ENCODE results near the gene PODXL2. TPM values are rescaled to one million over a fixed set of nuclear protein-coding genes. Genes with fewer than 3 reads are reported as not detected.

The PODXL2 gene
- total and polyA plus RNA-seq, 4 experiments from 2014 or later, result 3.3 to 8.0 (median 5.5) TPM

DNA sequence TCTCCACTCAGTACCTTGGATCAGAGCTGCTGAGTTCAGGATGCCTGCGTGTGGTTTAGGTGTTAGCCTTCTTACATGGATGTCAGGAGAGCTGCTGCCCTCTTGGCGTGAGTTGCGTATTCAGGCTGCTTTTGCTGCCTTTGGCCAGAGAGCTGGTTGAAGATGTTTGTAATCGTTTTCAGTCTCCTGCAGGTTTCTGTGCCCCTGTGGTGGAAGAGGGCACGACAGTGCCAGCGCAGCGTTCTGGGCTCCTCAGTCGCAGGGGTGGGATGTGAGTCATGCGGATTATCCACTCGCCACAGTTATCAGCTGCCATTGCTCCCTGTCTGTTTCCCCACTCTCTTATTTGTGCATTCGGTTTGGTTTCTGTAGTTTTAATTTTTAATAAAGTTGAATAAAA lies 7.0 kb upstream of the PODXL2 start:
- H3K27ac Mint-ChIP-seq, result peak overlapping the region in 2 of 7 donors; percentile 12 to 44
- Histone ChIP-seq H3K27me3 (ENCODE audit: insufficient read depth, low read length) (no peaks in the 10 kb centered on the region), H3K4me3 (ENCODE audit: low read length in 2 of 2) (no peak overlapping the region), H3K4me1 (ENCODE audit: insufficient read depth, low read length) (peaks cover 5% of the 10 kb centered on the region), H3K9me3 (ENCODE audit: control insufficient read depth in 1 of 2, low read length in 2 of 2) (no peaks in the 10 kb centered on the region), H3K36me3 (ENCODE audit: insufficient read depth, low read length) (no peaks in the 10 kb centered on the region), H3K27ac (ENCODE audit: low read depth, low read length) (no peak overlapping the region)
- intact Hi-C loops (cut with micrococcal nuclease), result no loop called here
- peaks cover 21 to 22% of the 10 kb centered on the region in 2 donors for H3K36me3 Mint-ChIP-seq
- H3K9me3 Mint-ChIP-seq, result no peaks in the 10 kb centered on the region
- H3K27me3 Mint-ChIP-seq, result no peaks in the 10 kb centered on the region
- POLR2A ChIA-PET (ENCODE audit: partially characterized antibody), result no interaction called here
- DNase-seq, result no peak
- CTCF ChIA-PET (ENCODE audit: partially characterized antibody), result no interaction called here
- no peak overlapping the region for H3K4me3 Mint-ChIP-seq
- peaks cover 10 to 13% (median 11%) of the 10 kb centered on the region in 4 donors for H3K4me1 Mint-ChIP-seq

GRCh38 chr3:127622772-127623576 lies 6.0 kb upstream of the PODXL2 start:
- no peak for DNase-seq
- ChIA-PET POLR2A (ENCODE audit: partially characterized antibody) (no interaction called here), CTCF (ENCODE audit: partially characterized antibody) (no interaction called here)
- Histone ChIP-seq H3K27me3 (ENCODE audit: insufficient read depth, low read length) (no peaks in the 10 kb centered on the region), H3K4me1 (ENCODE audit: insufficient read depth, low read length) (peaks cover 5% of the 10 kb centered on the region), H3K4me3 (ENCODE audit: low read length in 2 of 2) (no peak overlapping the region), H3K36me3 (ENCODE audit: insufficient read depth, low read length) (no peaks in the 10 kb centered on the region), H3K9me3 (ENCODE audit: control insufficient read depth in 1 of 2, low read length in 2 of 2) (no peaks in the 10 kb centered on the region), H3K27ac (ENCODE audit: low read depth, low read length) (no peak overlapping the region)
- intact Hi-C loops (cut with micrococcal nuclease), result no loop called here
- peaks cover 18 to 20% of the 10 kb centered on the region in 2 donors for H3K36me3 Mint-ChIP-seq
- H3K27ac Mint-ChIP-seq, result peak overlapping the region in 3 of 7 donors; percentile 47 to 52 (median 48)
- H3K4me3 Mint-ChIP-seq, result no peak overlapping the region
- no peaks in the 10 kb centered on the region for H3K9me3 Mint-ChIP-seq
- no peaks in the 10 kb centered on the region for H3K27me3 Mint-ChIP-seq
- H3K4me1 Mint-ChIP-seq, result peaks cover 14 to 22% (median 16%) of the 10 kb centered on the region in 4 donors

DNA sequence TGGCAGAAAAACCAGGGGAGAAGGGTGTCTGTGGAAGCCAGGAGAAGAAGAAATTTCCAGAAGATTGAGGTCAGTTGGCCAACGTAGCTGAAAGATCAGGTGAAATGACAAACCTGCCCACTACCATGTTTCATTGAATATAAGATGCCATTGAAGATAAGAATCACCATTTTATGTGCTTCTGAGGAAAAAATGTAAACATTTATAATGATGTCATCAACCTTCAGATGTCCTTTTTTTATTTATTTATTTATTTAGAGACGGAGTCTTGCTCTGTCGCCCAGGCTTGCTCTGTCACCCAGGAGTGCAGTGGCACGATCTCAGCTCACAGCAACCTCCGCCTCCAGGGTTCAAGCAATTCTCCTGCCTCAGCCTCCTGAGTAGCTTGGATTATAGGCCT lies 4.9 kb upstream of the PODXL2 start:
- Histone ChIP-seq H3K9me3 (ENCODE audit: control insufficient read depth in 1 of 2, low read length in 2 of 2) (no peaks in the 10 kb centered on the region), H3K4me3 (ENCODE audit: low read length in 2 of 2) (no peak overlapping the region), H3K27ac (ENCODE audit: low read depth, low read length) (no peak overlapping the region), H3K36me3 (ENCODE audit: insufficient read depth, low read length) (no peaks in the 10 kb centered on the region), H3K4me1 (ENCODE audit: insufficient read depth, low read length) (peaks cover 5% of the 10 kb centered on the region), H3K27me3 (ENCODE audit: insufficient read depth, low read length) (no peaks in the 10 kb centered on the region)
- no peaks in the 10 kb centered on the region for H3K9me3 Mint-ChIP-seq
- intact Hi-C loops (cut with micrococcal nuclease), result no loop called here
- no peak overlapping the region for H3K27ac Mint-ChIP-seq
- H3K27me3 Mint-ChIP-seq, result peaks cover 0 to 1% of the 10 kb centered on the region in 2 donors
- peaks cover 18 to 30% (median 22%) of the 10 kb centered on the region in 4 donors for H3K4me1 Mint-ChIP-seq
- POLR2A ChIA-PET (ENCODE audit: partially characterized antibody), result no interaction called here
- no peak for DNase-seq
- CTCF ChIA-PET (ENCODE audit: partially characterized antibody), result no interaction called here
- H3K4me3 Mint-ChIP-seq, result no peak overlapping the region
- H3K36me3 Mint-ChIP-seq, result peaks cover 7 to 11% of the 10 kb centered on the region in 2 donors

- H3K36me3 ChIP-seq (ENCODE audit: insufficient read depth, low read length), result no peaks in the 10 kb centered on the region
- H3K4me1 ChIP-seq (ENCODE audit: insufficient read depth, low read length), result peaks cover 19% of the 10 kb centered on the region
- H3K4me1 Mint-ChIP-seq, result peaks cover 28 to 45% (median 34%) of the 10 kb centered on the region in 4 donors
- peaks cover 7 to 8% of the 10 kb centered on the region in 2 donors for H3K27me3 Mint-ChIP-seq
- DNase-seq, result no peak
- no peak overlapping the region for H3K27ac ChIP-seq (ENCODE audit: low read depth, low read length)
- POLR2A ChIA-PET (ENCODE audit: partially characterized antibody), result no interaction called here
- H3K27me3 ChIP-seq (ENCODE audit: insufficient read depth, low read length), result peaks cover 4% of the 10 kb centered on the region
- H3K36me3 Mint-ChIP-seq, result peaks cover under 1 to 5% of the 10 kb centered on the region in 2 donors
- H3K9me3 Mint-ChIP-seq, result no peaks in the 10 kb centered on the region
- no peaks in the 10 kb centered on the region for H3K9me3 ChIP-seq (ENCODE audit: control insufficient read depth in 1 of 2, low read length in 2 of 2)
- H3K4me3 ChIP-seq (ENCODE audit: low read length in 2 of 2), result no peak overlapping the region
- intact Hi-C loops (cut with micrococcal nuclease), result no loop called here
- peak overlapping the region in 3 of 7 donors; percentile 29 to 69 (median 31) for H3K27ac Mint-ChIP-seq
- CTCF ChIA-PET (ENCODE audit: partially characterized antibody), result interaction anchor here (1.3 kb wide), 1 partner anchor 51 kb away, joined by 6 read pairs; no protein-coding TSS in a partner anchor
- H3K4me3 Mint-ChIP-seq, result no peak overlapping the region
Observed at GRCh38 chr3:127625821-127626220, 3.2 kb upstream of the PODXL2 start.

- Mint-ChIP-seq H3K36me3 (no peaks in the 10 kb centered on the region), H3K9me3 (no peaks in the 10 kb centered on the region), H3K27ac (peak overlapping the region; percentile 17 to 91 (median 74)), H3K4me1 (peaks cover 29 to 53% (median 37%) of the 10 kb centered on the region in 4 donors), H3K27me3 (peaks cover 10% of the 10 kb centered on the region in 2 donors), H3K4me3 (peak overlapping the region; percentile 82 to 90 (median 85))
- Histone ChIP-seq H3K36me3 (ENCODE audit: insufficient read depth, low read length) (no peaks in the 10 kb centered on the region), H3K27me3 (ENCODE audit: insufficient read depth, low read length) (peaks cover 4% of the 10 kb centered on the region), H3K27ac (ENCODE audit: low read depth, low read length) (no peak overlapping the region), H3K4me1 (ENCODE audit: insufficient read depth, low read length) (peaks cover 21% of the 10 kb centered on the region), H3K4me3 (ENCODE audit: low read length in 2 of 2) (no peak overlapping the region), H3K9me3 (ENCODE audit: control insufficient read depth in 1 of 2, low read length in 2 of 2) (no peaks in the 10 kb centered on the region)
- ChIA-PET CTCF (ENCODE audit: partially characterized antibody) (interaction anchor here (2.7 kb wide), 1 partner anchor 53 kb away, joined by 13 read pairs; no protein-coding TSS in a partner anchor), POLR2A (ENCODE audit: partially characterized antibody) (interaction anchor here (3.0 kb wide), 1 partner anchor 38 kb away, joined by 12 read pairs; the partner anchor contains the start of gene TPRA1)
- intact Hi-C loops (cut with micrococcal nuclease), result loop anchor here (2.0 kb wide), 1 partner anchor 30 kb away; the partner anchor contains the start of gene MCM2
- no peak for DNase-seq
Observed at GRCh38 chr3:127628426-127628787, 578 bp upstream of the PODXL2 start.

DNA sequence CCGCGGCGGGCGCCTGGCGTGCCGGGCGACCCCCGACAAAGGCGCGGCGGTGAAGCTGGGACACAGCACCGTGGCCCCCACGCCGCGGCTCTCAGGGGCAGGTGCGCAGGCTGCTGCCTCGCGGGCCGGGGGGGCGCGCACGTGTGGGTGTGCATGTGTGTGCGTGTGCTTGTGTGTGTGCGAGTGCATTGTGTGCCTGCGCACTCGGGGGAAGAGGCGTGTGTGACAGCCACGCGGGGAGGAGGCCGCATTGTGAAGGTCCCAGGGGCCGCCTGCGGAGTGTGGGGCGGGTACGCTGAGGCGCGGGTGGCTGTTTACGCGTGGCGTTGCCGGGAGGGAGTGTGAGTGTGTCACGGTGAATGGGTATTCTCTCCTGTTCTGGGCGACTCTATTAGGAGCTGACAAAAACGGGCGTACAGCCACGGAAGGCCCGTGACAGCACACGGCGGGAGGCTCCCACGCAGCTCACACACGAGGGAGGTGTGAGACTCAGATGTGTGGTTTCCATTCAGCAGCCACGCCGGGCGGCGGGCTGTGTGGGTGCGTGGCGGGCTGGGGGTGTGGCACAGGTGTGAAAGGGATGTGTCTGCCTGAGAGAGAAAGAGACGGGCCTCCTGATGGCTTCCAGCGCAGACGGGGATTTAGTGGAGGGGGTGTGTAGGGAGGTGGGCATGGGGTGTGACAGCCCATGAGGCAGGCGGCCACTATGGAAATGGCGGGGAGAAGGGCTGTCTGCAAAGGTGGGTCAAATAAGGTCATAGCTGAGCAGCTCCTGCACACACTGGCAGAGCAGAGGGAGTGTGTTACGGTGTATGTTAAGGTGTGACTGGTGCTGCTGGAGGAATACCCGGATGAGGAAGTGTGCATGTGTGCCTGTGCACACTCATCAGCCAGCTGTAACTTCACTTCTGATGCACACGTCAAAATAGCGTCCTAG lies 750 bp downstream of the PODXL2 start:
- Histone ChIP-seq H3K9me3 (ENCODE audit: control insufficient read depth in 1 of 2, low read length in 2 of 2) (no peaks in the 10 kb centered on the region), H3K27me3 (ENCODE audit: insufficient read depth, low read length) (peaks cover 4% of the 10 kb centered on the region), H3K4me1 (ENCODE audit: insufficient read depth, low read length) (peaks cover 21% of the 10 kb centered on the region), H3K27ac (ENCODE audit: low read depth, low read length) (no peak overlapping the region), H3K4me3 (ENCODE audit: low read length in 2 of 2) (peak overlapping the region; percentile 44 to 67), H3K36me3 (ENCODE audit: insufficient read depth, low read length) (no peaks in the 10 kb centered on the region)
- intact Hi-C loops (cut with micrococcal nuclease), result loop anchor here (1.0 to 2.0 kb wide), 2 partner anchors 31 to 43 kb away; partner anchors contain the start of genes ABTB1 and MCM2
- DNase-seq, result peak; percentile 41 to 66 (median 44)
- peaks cover 10 to 14% of the 10 kb centered on the region in 2 donors for H3K27me3 Mint-ChIP-seq
- ChIA-PET POLR2A (ENCODE audit: partially characterized antibody) (interaction anchor here (0.7 to 3.0 kb wide), 5 partner anchors 32 to 48 kb away, joined by 3 to 12 read pairs (median 7); partner anchors contain the start of genes MCM2 and TPRA1), CTCF (ENCODE audit: partially characterized antibody) (interaction anchor here (1.0 to 2.7 kb wide), 3 partner anchors 14 to 55 kb away, joined by 3 to 13 read pairs (median 4); no protein-coding TSS in a partner anchor)
- H3K27ac Mint-ChIP-seq, result peak overlapping the region; percentile 78 to 90 (median 85)
- no peaks in the 10 kb centered on the region for H3K9me3 Mint-ChIP-seq
- H3K4me3 Mint-ChIP-seq, result peak overlapping the region; percentile 85 to 94 (median 88)
- H3K36me3 Mint-ChIP-seq, result no peaks in the 10 kb centered on the region
- peaks cover 29 to 53% (median 37%) of the 10 kb centered on the region in 4 donors for H3K4me1 Mint-ChIP-seq
